ENCODE measurements around the gene ATP6AP1.

Gene ATP6AP1

GRCh38 chrX:154430916-154431315 is 2.4 kb downstream of the ATP6AP1 start:
- H3K79me2 ChIP-seq (ENCODE audit: control insufficient read depth, low read length) = peaks cover 25% of the 10 kb centered on the region
- no peak overlapping the region for H3K27ac ChIP-seq (ENCODE audit: low read depth, low read length)
- no peaks in the 10 kb centered on the region for H3K27me3 ChIP-seq (ENCODE audit: control insufficient read depth, low read length)
- H3K9me3 ChIP-seq (ENCODE audit: control insufficient read depth, insufficient read depth, low read length) = no peaks in the 10 kb centered on the region
- H3K4me1 ChIP-seq (ENCODE audit: control insufficient read depth, low read length) = peaks cover 17% of the 10 kb centered on the region
- H3K4me2 ChIP-seq (ENCODE audit: low read length) = no peak overlapping the region
- H3F3A ChIP-seq (ENCODE audit: control insufficient read depth, insufficient read depth) = no peaks in the 10 kb centered on the region
- H3K36me3 ChIP-seq (ENCODE audit: control insufficient read depth, low read length) = no peaks in the 10 kb centered on the region; the same call in 1 of the 2 replicates
- TF ChIP-seq CTCF (IDR thresholded peaks at IDR 0.05; ENCODE audit: low read depth, low read length, poor library complexity, severe bottlenecking) (no peak), EZH2phosphoT487 (IDR thresholded peaks at IDR 0.05; ENCODE audit: borderline replicate concordance, low read length) (no peak)
- H3K4me3 ChIP-seq (ENCODE audit: low read length) = no peak overlapping the region
- H3K9me2 ChIP-seq (replicated peaks; ENCODE audit: control insufficient read depth, low read length) = no peaks in the 10 kb centered on the region
- H4K20me1 ChIP-seq (ENCODE audit: control insufficient read depth, insufficient read depth, low read depth, low read length) = no peaks in the 10 kb centered on the region

GRCh38 chrX:154431341-154431740 is 2.9 kb downstream of the ATP6AP1 start:
- no peak overlapping the region for H3K4me2 ChIP-seq (ENCODE audit: low read length)
- H4K20me1 ChIP-seq (ENCODE audit: control insufficient read depth, insufficient read depth, low read depth, low read length) = no peaks in the 10 kb centered on the region
- no peak overlapping the region for H3K4me3 ChIP-seq (ENCODE audit: low read length)
- no peaks in the 10 kb centered on the region for H3F3A ChIP-seq (ENCODE audit: control insufficient read depth, insufficient read depth)
- peaks cover 20% of the 10 kb centered on the region for H3K4me1 ChIP-seq (ENCODE audit: control insufficient read depth, low read length)
- no peaks in the 10 kb centered on the region for H3K9me3 ChIP-seq (ENCODE audit: control insufficient read depth, insufficient read depth, low read length)
- H3K9me2 ChIP-seq (replicated peaks; ENCODE audit: control insufficient read depth, low read length) = no peaks in the 10 kb centered on the region
- H3K27ac ChIP-seq (ENCODE audit: low read depth, low read length) = no peak overlapping the region
- TF ChIP-seq CTCF (IDR thresholded peaks at IDR 0.05; ENCODE audit: low read depth, low read length, poor library complexity, severe bottlenecking) (no peak), EZH2phosphoT487 (IDR thresholded peaks at IDR 0.05; ENCODE audit: borderline replicate concordance, low read length) (no peak)
- H3K36me3 ChIP-seq (ENCODE audit: control insufficient read depth, low read length) = no peaks in the 10 kb centered on the region; the same call in 1 of the 2 replicates
- no peaks in the 10 kb centered on the region for H3K27me3 ChIP-seq (ENCODE audit: control insufficient read depth, low read length)
- peaks cover 25% of the 10 kb centered on the region for H3K79me2 ChIP-seq (ENCODE audit: control insufficient read depth, low read length)

GRCh38 chrX:154432210-154432609 is 3.7 kb downstream of the ATP6AP1 start:
- TF ChIP-seq EZH2phosphoT487 (IDR thresholded peaks at IDR 0.05; ENCODE audit: borderline replicate concordance, low read length) (no peak), CTCF (IDR thresholded peaks at IDR 0.05; ENCODE audit: low read depth, low read length, poor library complexity, severe bottlenecking) (no peak)
- H3K4me2 ChIP-seq (ENCODE audit: low read length) = no peak overlapping the region
- H3K4me1 ChIP-seq (ENCODE audit: control insufficient read depth, low read length) = peaks cover 20% of the 10 kb centered on the region
- H3K27me3 ChIP-seq (ENCODE audit: control insufficient read depth, low read length) = no peaks in the 10 kb centered on the region
- peaks cover 27% of the 10 kb centered on the region for H3K79me2 ChIP-seq (ENCODE audit: control insufficient read depth, low read length)
- no peaks in the 10 kb centered on the region for H3F3A ChIP-seq (ENCODE audit: control insufficient read depth, insufficient read depth)
- no peak overlapping the region for H3K27ac ChIP-seq (ENCODE audit: low read depth, low read length)
- H3K4me3 ChIP-seq (ENCODE audit: low read length) = no peak overlapping the region
- no peaks in the 10 kb centered on the region for H3K9me2 ChIP-seq (replicated peaks; ENCODE audit: control insufficient read depth, low read length)
- no peaks in the 10 kb centered on the region; the same call in 1 of the 2 replicates for H3K36me3 ChIP-seq (ENCODE audit: control insufficient read depth, low read length)
- H3K9me3 ChIP-seq (ENCODE audit: control insufficient read depth, insufficient read depth, low read length) = no peaks in the 10 kb centered on the region
- no peaks in the 10 kb centered on the region for H4K20me1 ChIP-seq (ENCODE audit: control insufficient read depth, insufficient read depth, low read depth, low read length)

Measured in DOHH2 (cell line).